ENCODE measurements around the gene CNPPD1. TPM values are rescaled to one million over a fixed set of nuclear protein-coding genes. Genes with fewer than 3 reads are reported as not detected.

Gene CNPPD1
- total and polyA plus RNA-seq, 2 of the 8 experiments (the other 6 are each of a cell fraction or from before 2014, with no cell fraction given), result 32.9 to 35.9 TPM

- TF ChIP-seq SIRT6 (IDR thresholded peaks at IDR 0.05; ENCODE audit: low read length) (no peak), CHD1 (IDR thresholded peaks at IDR 0.05; ENCODE audit: low read depth, low read length) (no peak), SP1 (IDR thresholded peaks at IDR 0.05; ENCODE audit: low read depth, low read length) (no peak)
Measured at GRCh38 chr2:219213026-219213415, 36.3 kb upstream of the CNPPD1 start (continued).

Measured in H1 (cell line).